Activated naive CD4-positive, alpha-beta T cell (primary cell): ENCODE data around the gene PRR5L.

Experiments
- DNase-seq, 4 experiments: peaks; one replicate each; lab custom pipeline; 2025; lab: John Stamatoyannopoulos, UW

Gene PRR5L

GRCh38 chr11:36402568-36403170, 106.6 kb downstream of the PRR5L start:
- DNase-seq, result no peak

GRCh38 chr11:36403661-36404060, 107.6 kb downstream of the PRR5L start:
- no peak for DNase-seq

DNA sequence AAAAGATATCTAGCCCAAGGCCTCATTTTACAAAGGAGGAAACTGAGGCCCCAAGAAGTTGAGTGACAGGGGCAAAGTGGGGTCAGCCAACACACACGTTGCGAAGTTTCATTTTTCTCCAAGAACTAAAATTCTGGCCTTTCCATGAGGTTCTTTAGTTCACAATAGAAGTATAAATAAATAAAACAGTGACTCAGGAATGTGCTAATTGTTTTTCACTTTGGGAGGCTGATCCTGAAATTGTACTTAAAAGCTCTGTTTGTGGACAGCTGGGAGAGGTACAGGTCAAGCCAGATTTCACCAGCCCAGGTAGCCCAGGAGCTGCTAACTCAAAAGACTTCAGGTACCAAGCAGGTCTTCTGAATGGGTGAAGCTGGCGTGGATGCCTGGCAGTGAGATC, 108.7 kb downstream of the PRR5L start:
- DNase-seq, result no peak

DNA sequence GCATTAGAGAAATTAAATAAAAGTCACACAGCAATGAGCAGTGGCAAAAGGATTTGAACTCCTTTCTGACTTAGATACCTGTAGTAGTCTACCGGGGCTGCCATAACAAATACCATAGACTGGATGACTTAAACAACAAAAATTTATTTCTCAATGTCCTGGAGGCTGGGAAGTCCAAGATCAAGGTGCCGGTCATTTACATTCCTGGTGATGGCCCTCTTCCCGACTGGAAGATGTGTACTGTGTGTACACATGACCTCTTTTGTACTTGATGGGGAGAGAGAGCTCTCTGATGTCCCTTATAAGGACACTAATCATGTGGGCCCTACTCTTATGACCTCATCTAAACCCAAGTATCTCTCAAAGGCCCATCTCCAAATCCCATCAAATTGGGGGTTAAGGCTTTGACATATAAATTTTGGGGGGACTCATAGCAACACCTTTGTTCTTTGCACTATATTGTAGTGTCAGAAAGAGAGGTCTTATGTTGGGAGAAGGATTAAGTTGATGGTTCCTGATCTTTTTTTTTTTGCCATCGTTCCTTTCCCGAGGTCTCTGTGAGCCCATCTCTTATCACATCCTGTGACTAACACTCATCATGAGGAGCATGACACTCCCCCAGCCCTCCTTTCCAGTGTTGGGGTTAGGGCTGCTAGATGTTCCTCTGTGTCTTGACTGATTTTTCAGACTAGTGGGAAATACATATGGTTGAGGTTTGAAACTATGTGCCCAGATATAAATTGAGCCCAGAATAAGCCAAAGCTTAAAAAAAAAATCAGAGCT, 109.7 kb downstream of the PRR5L start:
- DNase-seq, result no peak

DNA sequence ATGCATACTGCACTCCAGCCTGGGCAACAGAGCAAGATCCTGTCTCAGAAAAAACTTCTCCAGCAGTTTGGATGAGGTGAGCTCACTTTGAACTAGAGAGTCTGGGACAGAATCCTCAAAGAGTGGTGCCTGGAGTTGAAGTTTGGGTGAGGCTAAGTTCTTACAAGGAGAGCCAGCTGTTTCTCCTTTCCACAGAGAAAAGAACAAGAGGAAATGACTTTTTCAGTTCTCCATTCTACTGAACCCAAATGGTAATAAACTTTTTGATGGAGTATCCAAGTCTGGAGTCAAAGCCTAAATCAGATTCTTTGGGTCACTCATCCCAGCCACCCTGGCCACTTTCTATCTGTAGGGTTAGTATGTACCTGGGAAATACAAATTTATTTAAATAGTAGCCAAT, 111.3 kb downstream of the PRR5L start:
- DNase-seq, result no peak

GRCh38 chr11:36408498-36409136, 112.5 kb downstream of the PRR5L start:
- DNase-seq, result no peak

DNA sequence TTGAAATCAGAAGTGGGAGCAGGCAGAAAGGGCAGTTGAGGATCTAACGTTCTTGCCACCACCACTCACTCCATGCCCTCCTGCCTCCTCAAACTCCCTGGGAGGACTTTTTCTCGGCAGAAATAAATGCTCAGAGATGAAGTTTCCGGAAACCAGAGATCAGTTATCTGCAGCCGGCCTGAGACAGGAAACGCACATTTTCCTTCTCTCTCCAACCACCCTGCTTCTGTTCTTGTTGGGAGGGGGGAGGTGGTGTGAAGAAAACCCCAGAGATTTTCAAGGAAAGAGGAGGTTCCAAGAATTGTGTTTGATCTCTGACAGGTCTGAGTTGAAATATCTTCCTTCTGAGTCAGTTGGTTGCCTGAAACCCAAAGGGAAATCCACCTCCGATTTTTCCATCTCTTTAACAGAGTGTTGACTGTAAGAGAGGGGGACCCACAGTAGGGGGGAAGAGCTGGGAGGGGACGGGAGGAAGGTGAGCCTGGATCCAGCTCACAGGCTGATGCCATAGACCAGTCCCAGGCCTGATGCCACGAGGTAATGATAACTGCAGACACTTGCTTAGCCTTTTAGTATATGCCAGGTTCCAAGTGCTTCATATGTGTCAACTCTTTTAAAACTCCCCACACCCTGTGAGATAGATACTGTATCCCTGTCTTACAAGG, 113.2 kb downstream of the PRR5L start:
- DNase-seq, result no peak

- DNase-seq, result no peak
Measured at GRCh38 chr11:36411202-36411640, 115.1 kb downstream of the PRR5L start.

DNA sequence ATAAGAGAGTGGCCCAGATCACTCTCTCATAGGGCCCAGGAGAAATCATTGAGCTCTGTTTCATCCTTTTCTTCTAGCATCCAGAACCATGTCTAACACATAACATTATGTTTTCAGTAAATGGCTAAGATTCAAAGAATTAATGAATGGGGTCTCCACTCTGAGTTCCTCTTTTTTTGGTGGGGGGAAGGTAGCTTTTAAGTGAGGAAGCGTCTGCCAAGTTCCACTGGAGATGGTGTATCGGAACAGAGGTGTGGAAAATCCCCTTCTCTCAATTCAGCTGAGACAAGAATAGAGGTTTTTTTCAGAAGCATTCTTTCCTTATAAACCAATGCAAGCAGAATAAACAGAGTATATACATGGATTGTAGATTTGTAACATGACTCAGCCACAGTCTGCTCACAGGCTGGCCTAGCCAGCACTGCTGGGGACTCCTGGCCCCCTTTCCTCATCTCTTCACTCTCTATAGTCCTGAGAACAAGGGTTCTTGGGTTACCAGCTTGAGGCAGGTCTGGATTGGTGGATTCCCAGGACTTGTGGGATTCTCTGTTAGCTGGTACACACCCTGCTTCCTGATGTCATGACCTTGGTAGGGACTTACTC, 116.8 kb downstream of the PRR5L start:
- no peak for DNase-seq

DNA sequence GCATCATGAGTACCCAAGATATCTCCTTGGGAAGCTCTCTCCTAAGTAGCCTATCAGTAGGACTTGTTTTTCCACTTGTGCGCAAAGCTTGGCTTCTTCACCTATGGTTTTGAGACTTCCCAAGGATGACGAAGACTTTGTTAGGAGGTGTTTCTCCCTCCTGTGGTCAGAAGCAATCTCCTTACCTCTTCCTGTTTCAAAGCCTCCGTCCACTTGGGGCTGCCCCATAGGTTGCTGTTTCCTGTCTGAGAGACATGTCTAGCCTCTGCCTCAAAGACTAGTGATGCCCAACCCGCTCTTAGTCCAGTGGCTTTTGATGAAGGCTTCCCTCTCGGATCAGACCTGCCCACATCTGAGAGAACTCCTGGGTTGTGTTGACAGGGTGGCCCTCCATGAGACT, 121.1 kb downstream of the PRR5L start:
- DNase-seq, result no peak

- no peak for DNase-seq
Measured at GRCh38 chr11:36419791-36420424, 123.8 kb downstream of the PRR5L start.

GRCh38 chr11:36421546-36422155, 125.6 kb downstream of the PRR5L start:
- DNase-seq, result no peak

GRCh38 chr11:36425561-36426081, 129.5 kb downstream of the PRR5L start:
- no peak for DNase-seq

- no peak for DNase-seq
Measured at GRCh38 chr11:36426226-36426848, 130.2 kb downstream of the PRR5L start.

- no peak for DNase-seq
Measured at GRCh38 chr11:36427079-36427478, 131.0 kb downstream of the PRR5L start.

GRCh38 chr11:36427876-36428275, 131.8 kb downstream of the PRR5L start:
- DNase-seq, result no peak

- no peak for DNase-seq
Measured at GRCh38 chr11:36431429-36432092, 135.5 kb downstream of the PRR5L start.

GRCh38 chr11:36432093-36432469, 136.0 kb downstream of the PRR5L start:
- DNase-seq, result no peak

- DNase-seq, result no peak
Measured at GRCh38 chr11:36432738-36433137, 136.7 kb downstream of the PRR5L start.

DNA sequence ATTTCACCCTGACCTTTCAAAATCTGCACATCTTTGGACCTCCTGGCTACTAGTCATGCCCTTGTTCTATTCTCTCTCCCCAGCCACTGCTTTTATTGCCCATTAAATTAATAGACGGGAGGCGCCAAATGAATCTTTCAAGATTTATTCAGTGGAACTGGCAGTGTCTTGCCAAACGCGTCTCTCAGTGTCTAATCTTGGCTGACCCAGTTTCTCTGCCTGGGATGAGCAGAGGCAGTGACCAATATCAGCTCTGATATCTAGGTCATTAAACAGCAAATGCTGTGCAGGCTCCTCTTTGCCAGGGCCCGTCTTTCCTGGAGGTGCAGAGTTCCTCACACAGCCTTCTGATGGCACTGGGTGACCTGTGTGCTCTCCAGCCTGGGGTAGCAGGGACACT, 140.0 kb downstream of the PRR5L start:
- DNase-seq, result no peak
